ENCODE measurements around the gene CFAP74.

The CFAP74 gene

GRCh38 chr1:2031546-2032540 lies 28.3 kb upstream of the CFAP74 start:
- H3K4me3 ChIP-seq (ENCODE audit: low read length): no peak overlapping the region
- TF ChIP-seq CTCF (conservative IDR thresholded peaks at IDR 0.05; ENCODE audit: low read depth, low read length): no peak
- DNase-seq (ENCODE audit: low read depth): no peak

- no peak for DNase-seq (ENCODE audit: low read depth)
- H3K4me3 ChIP-seq (ENCODE audit: low read length): no peak overlapping the region
These were observed 26.7 kb upstream of the CFAP74 start for GRCh38 chr1:2030076-2030871.

GRCh38 chr1:2029561-2029960 lies 26.0 kb upstream of the CFAP74 start:
- TF ChIP-seq CTCF (conservative IDR thresholded peaks at IDR 0.05; ENCODE audit: low read depth, low read length): no peak
- no peak for DNase-seq (ENCODE audit: low read depth)
- no peak overlapping the region for H3K4me3 ChIP-seq (ENCODE audit: low read length)

More at GRCh38 chr1:2030076-2030871, 26.7 kb upstream of the CFAP74 start:
- TF ChIP-seq CTCF (conservative IDR thresholded peaks at IDR 0.05; ENCODE audit: low read depth, low read length): no peak

GRCh38 chr1:2028870-2029560 lies 25.4 kb upstream of the CFAP74 start:
- TF ChIP-seq CTCF (conservative IDR thresholded peaks at IDR 0.05; ENCODE audit: low read depth, low read length): no peak
- no peak overlapping the region for H3K4me3 ChIP-seq (ENCODE audit: low read length)
- no peak for DNase-seq (ENCODE audit: low read depth)

- no peak for TF ChIP-seq CTCF (conservative IDR thresholded peaks at IDR 0.05; ENCODE audit: low read depth, low read length)
- H3K4me3 ChIP-seq (ENCODE audit: low read length): no peak overlapping the region
- DNase-seq (ENCODE audit: low read depth): no peak
These were observed 24.5 kb upstream of the CFAP74 start for GRCh38 chr1:2027961-2028583.

- DNase-seq (ENCODE audit: low read depth): no peak
- no peak overlapping the region for H3K4me3 ChIP-seq (ENCODE audit: low read length)
- TF ChIP-seq CTCF (conservative IDR thresholded peaks at IDR 0.05; ENCODE audit: low read depth, low read length): no peak
These were observed 21.9 kb upstream of the CFAP74 start for GRCh38 chr1:2025491-2025981.

Data from retinal pigment epithelial cell (primary cell).